HG03378 (cell line): ENCODE results near the gene PPFIA1.
"Not testable (repeated sequence)": the region's sequence is repeated elsewhere in the genome, so short reads cannot be mapped to it uniquely, and the experiment has no call there.

ENCODE experiments used
- ATAC-seq: cut with Tn5 transposase; IDR thresholded peaks from one replicate; pipeline ENCODE4 v1.9.1; 2021; ENCODE audit warnings: mild to moderate bottlenecking, moderate library complexity; ENCODE audit not compliant: unreplicated experiment

Gene PPFIA1

DNA sequence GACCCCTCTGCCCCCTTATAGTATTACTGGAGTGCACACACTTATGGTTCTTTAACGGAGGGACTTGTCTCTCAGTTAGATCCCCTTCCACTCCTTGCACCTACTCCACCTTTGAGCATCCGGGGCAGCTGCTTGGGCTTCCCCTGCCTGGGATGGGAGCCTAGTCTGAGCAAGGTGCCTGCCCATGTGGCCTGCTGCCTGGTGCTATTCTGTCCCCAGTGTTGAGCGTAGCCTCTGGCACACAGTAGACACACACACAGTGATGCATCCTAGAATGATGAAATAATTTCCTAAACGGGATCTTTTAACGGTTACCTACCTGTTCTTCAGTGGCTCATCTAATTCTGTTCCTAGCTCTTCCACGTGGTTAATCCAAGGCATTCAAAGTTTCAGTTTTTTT lies 22.4 kb downstream of the PPFIA1 start:
- ATAC-seq: no peak

DNA sequence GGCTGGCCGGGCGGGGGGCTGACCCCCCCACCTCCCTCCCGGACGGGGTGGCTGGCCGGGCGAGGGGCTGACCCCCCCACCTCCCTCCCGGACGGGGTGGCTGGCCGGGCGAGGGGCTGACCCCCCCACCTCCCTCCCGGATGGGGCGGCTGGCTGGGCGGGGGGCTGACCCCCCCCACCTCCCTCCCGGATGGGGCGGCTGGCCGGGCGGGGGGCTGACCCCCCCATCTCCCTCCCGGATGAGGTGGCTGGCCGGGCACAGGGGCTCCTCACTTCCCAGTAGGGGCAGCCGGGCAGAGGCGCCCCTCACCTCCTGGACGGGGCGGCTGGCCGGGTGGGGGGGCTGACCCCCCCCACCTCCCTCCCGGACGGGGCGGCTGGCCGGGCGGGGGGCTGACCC lies 24.7 kb downstream of the PPFIA1 start:
- not testable (repeated sequence) for ATAC-seq

DNA sequence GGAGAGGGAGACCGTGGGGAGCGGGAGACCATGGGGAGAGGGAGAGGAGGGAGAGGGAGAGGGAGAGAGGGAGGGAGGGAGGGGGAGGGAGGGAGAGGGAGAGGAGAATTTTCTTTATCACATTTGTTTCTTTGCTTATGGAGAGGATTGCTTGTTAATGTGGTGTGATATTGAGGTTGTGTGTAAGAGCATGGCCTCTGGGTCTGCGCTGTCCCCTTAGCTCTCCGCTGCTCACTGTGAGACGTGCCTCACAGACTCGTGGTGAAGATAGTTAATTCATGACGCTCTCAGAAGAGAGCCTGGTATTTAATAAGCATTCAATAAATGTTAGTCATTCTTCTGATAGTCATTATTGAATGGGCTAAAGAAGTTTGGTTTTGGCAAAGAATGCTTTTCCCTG lies 26.2 kb downstream of the PPFIA1 start:
- no peak for ATAC-seq

DNA sequence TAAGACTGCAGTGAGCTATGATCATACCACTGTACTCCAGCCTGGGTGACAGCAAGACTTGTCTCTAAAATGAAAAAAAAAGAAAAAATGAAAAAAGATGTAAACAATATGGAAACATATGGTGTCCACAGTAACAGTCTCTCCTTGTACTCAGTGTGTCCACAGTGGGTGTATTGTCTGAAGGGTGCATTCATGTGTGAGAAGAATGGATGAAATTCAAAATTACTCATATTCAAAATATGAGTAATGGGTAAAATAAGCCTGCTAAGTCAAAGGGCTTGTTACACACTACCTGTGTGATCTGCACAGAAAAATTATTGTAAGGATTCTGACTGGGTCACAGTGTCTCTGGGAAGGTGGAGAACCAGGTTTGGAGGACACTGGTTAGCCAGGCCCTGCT lies 26.9 kb downstream of the PPFIA1 start:
- no peak for ATAC-seq

DNA sequence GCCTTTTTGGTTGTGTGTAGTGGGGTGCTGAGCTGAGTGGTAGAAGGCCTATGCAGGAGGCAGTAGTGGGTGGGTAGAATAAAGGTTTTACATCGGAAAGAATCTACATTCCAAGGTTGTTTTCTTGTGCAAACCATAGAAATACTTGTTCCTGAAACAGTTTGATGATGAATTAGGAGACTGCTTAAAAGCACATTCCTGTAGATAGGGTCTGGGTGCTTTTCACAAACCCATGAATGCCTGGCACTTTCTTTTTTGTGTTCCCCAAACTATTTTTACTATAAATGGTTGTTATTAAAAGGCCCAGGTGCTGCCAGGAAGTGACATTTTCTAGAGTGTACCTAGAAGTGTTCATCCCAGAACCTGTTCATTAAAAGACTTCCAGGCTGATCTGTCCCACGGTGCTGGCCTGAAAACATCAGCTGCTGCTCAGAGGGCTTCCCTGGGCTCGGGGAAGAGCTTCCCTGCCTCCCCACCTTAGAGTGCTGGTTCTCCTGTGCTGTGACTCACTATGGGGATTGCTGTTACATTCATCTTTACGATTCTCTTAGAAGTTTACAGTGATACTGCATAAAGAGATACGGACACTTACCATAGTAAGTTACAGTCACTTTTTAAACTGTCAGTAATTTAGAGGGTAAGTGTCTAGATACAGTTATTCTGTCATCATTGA lies 27.9 kb downstream of the PPFIA1 start:
- ATAC-seq: no peak

DNA sequence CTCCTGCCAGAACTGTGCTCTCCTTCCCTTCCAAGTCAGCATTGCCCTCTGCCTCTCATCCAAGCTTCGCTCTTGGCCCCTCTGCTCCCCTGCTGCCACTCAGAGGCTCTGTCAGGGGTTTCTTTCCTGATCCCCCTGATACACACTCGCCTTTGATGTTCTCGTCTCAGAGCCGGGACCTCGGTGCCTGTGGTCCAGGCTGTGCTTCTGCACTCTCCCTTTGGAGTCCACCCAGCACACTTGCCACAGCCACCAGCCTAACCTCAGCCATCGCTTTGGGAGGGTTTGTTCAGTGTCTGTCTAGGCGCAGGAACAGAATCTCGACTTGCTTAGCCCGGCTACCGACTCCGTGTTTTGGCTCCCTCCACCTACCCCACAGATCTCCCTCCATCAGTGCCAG lies 29.1 kb downstream of the PPFIA1 start:
- ATAC-seq: no peak

DNA sequence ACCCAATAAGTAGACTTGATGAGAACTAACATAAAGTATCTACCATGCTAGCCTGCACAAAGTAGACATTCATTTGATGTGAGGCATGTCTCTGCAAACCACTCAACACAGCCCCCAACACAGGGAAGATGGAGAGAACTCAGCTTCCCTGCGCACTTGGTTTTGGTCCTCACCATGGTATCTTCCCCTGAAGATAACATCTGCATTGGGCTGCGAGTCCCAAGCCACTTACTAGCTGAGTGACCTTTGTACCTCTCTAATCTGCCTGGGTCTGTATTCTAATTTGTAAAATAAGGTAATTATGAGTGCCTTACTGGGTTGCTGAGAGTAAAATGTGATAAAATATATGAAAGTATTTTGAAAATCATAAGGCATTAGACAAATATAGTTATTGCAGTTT lies 30.7 kb downstream of the PPFIA1 start:
- ATAC-seq: no peak

DNA sequence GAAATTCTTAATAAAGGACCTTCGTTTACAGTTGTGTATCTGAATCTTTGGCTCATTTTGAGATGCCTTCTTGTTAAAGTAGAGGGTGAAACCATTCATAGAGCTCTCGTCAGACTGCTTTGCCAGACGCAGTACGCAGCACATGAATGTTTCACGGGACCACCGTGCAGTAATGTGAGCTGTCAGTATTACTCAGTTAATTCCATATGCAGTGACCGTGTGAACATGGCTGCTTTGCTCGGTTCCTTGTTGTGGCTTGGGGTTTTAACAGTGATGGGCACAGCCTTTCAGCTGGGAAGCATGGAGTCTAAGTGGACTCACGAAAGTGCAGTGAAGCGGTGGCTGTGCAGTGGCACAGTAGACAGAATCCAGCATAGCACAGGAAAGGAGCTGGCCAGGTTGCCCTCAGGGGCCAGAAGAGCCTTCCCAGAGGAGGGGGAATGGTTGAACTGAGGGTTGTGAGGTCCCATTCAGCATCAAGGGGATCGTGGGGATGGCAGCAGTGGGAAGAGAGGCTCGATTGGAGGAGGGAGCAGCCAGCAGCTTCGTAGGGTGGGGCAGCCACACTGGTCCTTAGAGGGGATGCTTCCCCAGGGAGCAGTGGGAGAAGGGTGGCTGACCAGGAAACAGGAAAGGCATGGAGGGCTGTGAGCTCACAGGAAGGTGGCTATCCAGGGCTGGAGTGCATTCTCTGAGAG lies 31.4 kb downstream of the PPFIA1 start:
- no peak for ATAC-seq

DNA sequence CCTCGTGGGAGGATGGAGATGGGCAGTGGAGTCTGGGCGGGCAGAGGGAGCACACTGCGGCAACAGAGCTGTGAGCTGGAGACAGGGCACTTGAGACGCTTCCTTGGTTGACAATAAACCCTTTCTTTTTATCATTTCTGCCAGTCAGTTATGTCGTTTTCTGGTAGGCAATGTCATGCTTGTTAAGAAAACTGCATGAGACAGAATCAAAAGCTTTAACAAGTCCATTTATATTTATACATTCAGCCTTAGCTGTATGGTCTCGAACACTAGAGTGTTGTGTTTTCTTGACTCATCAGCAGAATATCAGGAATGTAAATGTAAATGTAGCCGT lies 31.9 kb downstream of the PPFIA1 start:
- ATAC-seq: no peak

DNA sequence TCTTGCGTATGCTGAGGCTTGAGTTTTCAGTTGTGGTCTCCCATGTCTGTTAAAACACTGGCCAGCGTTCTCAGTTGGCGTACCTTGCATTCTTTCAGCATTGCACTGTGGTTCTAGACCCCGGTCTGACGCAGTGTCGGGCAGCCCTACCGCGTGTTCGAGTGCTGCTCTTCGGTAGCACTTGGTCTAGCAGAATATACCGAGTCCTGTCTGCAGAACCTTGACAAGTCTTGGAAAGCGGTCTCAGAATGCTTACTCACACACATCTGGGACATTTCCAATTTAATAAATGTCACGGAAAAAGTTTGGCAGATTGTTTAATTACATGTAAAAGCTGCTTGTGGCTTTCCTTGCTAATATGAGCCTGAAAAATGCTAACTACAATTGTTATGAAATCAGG lies 32.6 kb downstream of the PPFIA1 start:
- no peak for ATAC-seq

DNA sequence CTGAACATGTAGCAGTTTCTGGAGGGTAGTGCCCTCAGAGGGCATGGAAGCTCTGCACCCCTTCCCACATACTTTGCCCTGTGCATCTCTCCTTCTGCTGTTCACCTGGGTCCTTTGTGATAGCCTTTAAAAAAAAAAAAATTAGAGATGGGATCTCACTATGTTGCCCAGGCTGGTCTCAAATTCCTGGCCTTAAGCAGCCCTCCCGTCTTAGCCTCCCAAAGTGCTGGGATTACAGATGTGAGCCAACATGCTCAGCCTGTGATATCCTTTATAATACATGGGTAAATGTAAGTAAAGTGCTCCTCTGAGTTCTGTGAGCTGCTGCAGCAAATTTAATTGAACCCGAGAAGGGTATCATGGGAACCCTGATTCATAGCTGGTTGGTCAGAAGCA lies 33.7 kb downstream of the PPFIA1 start:
- ATAC-seq: no peak

DNA sequence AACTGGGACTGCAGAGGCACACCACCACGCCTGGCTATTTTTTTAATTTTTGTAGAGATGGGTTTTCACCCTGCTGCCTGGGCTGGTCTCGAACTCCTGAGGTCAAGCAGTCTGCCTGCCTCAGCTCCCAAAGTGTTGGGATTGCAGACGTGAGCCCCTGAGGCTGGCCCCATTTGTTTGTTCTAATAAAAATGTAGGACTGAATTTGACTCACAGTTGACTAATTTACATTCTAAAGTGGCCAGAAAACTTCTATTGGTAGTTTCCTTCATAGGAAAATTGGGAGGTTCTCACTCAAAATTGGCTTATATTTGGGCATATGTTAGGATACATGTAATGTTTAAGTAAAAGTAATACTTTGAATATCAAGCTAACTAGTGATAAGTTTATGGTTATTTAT lies 35.0 kb downstream of the PPFIA1 start:
- no peak for ATAC-seq

DNA sequence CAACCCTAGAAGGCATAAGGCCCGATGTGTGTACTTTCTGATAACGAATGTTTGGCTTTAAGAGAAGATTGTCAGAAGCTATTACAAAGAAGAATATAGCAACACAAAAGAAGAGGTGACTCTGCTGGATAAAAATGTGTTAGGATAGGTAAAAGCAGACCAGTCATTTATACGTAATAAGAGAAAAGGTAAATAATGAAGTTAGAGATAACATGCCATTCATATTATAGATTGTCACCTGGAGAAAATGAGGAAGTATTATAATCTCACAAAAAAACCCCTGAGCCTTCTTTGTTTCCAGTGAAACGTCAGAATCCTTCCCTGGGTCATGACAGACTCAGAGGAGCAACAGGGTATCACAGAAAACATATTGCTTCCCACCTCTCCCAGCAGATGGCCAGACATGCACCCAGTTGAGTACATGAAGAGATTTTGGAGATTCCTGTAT lies 36.1 kb downstream of the PPFIA1 start:
- no peak for ATAC-seq

DNA sequence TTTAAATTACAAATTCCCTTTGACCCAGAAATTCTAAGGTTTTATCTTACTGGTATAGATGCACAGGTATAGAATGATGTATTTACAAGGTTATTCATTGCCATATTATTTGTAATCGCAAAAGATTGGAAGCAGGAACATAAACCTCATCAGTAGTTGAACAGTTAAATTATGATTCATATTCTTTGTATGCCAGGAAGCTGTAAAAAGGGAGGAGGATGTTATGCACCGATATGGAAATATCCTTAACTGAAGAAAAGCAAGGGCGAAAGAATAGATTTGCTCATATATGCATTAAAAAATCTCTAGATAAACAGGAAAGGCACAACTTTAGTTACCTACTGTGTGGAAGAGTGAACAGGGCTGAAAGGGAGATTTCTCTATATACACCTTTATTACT lies 36.7 kb downstream of the PPFIA1 start:
- ATAC-seq: no peak

DNA sequence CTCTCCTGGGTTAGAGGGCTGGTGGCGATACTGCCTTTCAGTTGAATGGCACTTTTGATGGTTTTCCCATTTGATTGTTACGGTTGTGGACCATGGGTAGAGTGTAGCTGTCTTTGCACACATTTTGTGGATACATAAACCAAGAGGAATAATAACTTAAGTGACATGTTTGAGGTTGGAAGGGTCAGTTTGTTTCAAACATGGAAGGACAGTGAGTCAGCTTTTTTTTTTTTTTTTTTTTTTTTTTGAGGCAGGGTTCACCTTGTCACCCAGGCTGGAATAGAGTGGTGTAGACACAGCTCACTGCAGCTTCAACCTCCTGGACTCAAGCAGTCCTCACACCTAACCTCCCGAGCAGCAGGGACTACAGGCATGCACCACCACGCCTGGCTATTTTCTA lies 41.1 kb downstream of the PPFIA1 start:
- ATAC-seq: no peak

DNA sequence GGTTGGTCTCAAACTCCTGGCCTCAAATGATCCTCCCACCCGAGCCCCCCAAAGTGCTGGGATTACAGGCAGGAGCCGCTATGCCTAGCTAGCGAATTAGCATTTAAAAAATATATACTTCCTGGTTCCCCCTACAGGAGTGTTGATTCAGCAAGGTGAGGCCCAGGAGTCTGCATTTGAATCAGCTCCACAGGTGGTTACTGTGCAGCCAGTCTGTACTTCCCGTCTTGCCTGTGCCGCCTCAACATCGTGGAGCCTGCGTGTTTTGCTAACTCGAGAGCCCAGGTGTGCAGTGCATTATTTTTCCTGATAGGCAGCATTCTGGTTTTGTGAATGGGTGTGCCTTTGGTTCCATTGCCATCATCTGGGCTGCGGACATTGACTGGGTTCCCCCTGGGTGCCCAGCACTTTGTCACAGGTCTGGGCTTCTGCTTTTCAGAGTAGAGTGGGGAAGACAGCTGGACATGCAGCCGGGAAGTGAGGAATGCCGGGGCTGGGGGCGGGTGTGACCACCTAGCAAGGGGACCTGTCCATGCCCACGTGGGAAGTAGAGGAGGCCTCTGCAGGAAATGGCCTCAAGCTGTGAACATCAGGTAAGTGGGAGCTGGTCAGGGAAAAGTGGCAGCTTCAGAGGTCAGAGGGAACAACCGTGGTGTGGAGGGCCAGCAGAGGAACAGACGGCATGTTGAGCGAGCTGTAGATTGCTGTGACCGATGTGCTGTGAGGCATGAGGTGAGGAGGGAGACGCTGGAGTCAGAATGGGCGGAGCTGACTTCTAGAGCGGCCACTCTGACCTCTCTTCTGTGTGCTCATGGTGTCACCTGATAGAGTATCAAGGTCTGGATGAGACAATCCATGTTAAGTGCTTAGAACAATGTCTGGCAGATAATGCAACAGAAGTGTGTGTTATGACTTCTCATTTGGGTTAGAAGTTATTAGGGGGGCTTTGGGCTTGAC lies 42.2 kb downstream of the PPFIA1 start:
- ATAC-seq: no peak

DNA sequence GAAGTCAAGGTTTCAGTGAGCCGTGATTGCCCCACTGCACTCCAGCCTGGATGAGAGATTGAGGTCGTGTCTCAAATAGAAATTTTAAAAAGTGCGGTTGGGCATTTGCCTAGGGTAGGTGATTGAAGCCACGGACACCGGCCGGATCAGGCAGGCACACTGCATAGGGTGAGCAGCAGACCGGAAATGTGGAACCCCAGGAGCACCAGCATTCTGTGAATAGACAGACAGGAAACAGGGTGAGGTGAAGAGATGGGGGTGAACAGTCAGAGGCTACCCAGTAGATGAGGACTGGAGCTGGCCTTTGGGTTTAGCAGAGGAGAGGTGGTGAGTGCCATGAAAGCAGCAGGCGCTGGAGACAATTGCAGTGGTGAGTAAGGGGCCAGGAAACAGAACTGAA lies 43.5 kb downstream of the PPFIA1 start:
- no peak for ATAC-seq

DNA sequence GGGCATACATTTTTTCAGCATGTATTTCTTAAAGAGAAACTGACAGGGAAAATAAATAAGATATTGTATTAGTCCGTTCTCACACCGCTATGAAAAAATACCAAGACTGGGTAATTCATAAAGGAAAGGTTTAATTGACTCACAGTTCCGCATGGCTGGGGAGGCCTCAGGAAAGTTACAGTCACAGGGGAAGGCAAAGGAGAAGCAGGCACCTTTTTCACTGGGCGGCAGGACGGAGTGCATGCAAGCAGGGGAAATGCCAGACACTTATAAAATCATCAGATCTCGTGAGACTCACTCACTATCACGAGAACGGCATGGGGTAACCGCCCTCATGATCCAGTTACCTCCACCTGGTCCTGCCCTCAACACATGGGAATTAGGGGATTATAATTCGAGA lies 44.2 kb downstream of the PPFIA1 start:
- ATAC-seq: no peak

DNA sequence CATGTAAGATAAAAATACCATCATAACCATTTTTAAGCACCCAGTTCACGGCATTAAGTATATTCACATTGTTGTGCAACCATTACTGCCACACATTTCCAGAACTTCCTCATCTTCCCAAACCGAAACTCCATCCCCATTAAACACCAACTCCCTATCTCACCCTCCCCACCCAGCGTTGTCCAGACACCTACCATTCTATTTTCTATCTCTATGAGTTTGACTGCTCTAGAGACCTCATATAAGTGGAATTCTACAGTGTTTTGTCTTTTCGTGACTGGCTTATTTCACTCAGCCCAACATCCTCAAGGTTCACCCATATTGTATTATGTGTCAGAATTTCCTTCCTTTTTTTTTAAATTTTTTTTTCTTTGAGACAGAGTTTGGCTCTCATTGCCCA lies 45.2 kb downstream of the PPFIA1 start:
- ATAC-seq: no peak

DNA sequence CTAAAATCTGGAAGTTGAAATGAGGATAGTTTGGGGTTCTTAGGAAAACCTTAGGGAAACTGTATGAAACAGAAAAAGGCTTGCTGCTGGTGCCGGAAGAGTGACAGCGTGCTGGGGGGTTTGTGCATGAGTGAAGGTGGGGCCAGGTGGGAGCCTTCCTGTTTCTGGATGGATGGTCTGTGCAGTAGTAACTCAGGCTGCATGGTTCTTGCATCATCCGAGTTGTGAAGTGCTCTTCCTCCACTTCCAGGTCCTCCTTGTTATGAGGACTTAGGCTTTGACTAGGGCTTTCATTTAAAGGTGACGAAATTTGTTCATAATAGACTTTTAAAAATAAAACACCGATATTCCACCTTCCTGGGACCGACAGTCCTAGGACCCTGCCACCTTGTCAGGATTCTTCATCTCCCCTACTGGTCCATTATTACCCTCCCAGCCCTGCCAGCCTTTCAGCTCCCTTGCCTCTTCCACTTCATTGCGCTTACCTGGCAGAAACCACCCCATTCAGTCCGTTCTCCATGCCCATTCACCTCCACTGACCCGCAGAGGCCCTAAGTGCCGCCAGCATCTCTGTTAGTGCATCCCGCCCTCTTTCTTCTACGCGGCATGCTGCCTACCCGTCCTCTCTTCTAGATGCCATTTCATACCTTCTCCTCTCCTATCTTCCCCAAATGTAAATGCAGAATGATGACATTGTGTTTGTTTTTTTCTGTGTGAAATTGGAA lies 47.3 kb downstream of the PPFIA1 start:
- no peak for ATAC-seq

DNA sequence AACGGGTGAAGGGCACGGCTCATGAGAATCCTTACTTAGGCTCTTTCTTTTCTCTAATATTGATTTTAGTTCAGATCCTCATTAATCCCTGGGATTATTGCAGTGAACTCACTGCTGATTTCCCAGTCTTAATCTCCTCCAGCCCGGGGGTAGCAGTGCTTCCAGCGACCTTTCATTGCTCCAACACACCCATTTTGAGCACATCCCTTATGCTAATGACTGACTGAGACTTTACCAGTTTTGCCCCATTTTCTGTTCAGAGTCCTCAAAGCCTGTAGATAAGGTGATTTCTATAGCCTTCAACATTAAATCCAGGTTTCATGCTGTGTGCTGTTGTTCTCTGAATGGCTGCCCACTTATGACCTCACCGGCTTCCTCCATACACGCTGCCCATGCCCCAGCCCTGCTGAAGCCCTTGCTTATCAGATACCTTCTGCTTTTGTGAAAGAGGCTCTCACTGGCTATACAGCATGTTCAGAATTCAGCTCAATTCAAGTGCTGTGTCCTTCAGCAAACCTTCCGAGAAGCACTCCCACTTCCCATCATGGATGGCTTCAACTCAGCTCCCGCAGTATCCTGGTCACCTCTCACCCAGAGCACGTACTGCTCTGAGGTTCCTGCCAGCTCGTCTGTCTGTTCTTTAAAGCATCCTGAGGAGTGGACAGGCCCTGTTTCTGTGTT lies 49.0 kb downstream of the PPFIA1 start:
- no peak for ATAC-seq
